IPS-NIHi7 (cell line): Measurements from ENCODE around the gene GCNT2.
"Not testable (repeated sequence)": the region's sequence is repeated elsewhere in the genome, so short reads cannot be mapped to it uniquely, and the experiment has no call there.

Experiments used
- DNase-seq: peaks from one replicate; pipeline ENCODE4 v3.0.0; 2012; ENCODE audit warnings: mixed read lengths; ENCODE audit errors: extremely low spot score

Gene GCNT2

GRCh38 chr6:10547809-10548208 lies 26.7 kb downstream of the GCNT2 start:
- DNase-seq, result no peak

- DNase-seq, result no peak
Observed at GRCh38 chr6:10550764-10551163, 29.6 kb downstream of the GCNT2 start.

- no peak for DNase-seq
Observed at GRCh38 chr6:10552270-10552810, 31.2 kb downstream of the GCNT2 start.

GRCh38 chr6:10553871-10554270 lies 32.7 kb downstream of the GCNT2 start:
- DNase-seq, result no peak

GRCh38 chr6:10554826-10555225 lies 33.7 kb downstream of the GCNT2 start:
- peak; percentile 38 for DNase-seq

GRCh38 chr6:10555625-10556309 lies 34.6 kb downstream of the GCNT2 start:
- DNase-seq, result peak; percentile 66

GRCh38 chr6:10556589-10556988 lies 35.4 kb downstream of the GCNT2 start:
- no peak for DNase-seq

GRCh38 chr6:10556992-10557391 lies 35.8 kb downstream of the GCNT2 start:
- DNase-seq, result no peak

GRCh38 chr6:10557913-10558312 lies 36.8 kb downstream of the GCNT2 start:
- DNase-seq, result no peak

- DNase-seq, result peak; percentile 56
Observed at GRCh38 chr6:10558565-10558964, 37.4 kb downstream of the GCNT2 start.

- DNase-seq, result no peak
Observed at GRCh38 chr6:10559522-10560152, 38.5 kb downstream of the GCNT2 start.

- no peak for DNase-seq
Observed at GRCh38 chr6:10561611-10562199, 40.6 kb downstream of the GCNT2 start.

- no peak for DNase-seq
Observed at GRCh38 chr6:10564975-10565673, 44.0 kb downstream of the GCNT2 start.

GRCh38 chr6:10565913-10566312 lies 44.8 kb downstream of the GCNT2 start:
- no peak for DNase-seq

GRCh38 chr6:10567256-10568026 lies 46.3 kb downstream of the GCNT2 start:
- DNase-seq, result no peak

GRCh38 chr6:10569392-10570127 lies 48.4 kb downstream of the GCNT2 start:
- no peak for DNase-seq

- not testable (repeated sequence) for DNase-seq
Observed at GRCh38 chr6:10575519-10575918, 54.4 kb downstream of the GCNT2 start.

- DNase-seq, result no peak
Observed at GRCh38 chr6:10576226-10576625, 55.1 kb downstream of the GCNT2 start.

GRCh38 chr6:10577112-10577511 lies 56.0 kb downstream of the GCNT2 start:
- DNase-seq, result no peak

GRCh38 chr6:10578723-10579122 lies 57.6 kb downstream of the GCNT2 start:
- no peak for DNase-seq

GRCh38 chr6:10579803-10580202 lies 58.7 kb downstream of the GCNT2 start:
- no peak for DNase-seq
